H1 (cell line): ENCODE data around the gene NAGA. TPM values are rescaled to one million over a fixed set of nuclear protein-coding genes. Genes with fewer than 3 reads are reported as not detected.

Source experiments
- CTCF ChIA-PET: fragments of 300-600 bp; sonication (Branson Sonifier 250); formaldehyde crosslinking; loops from one replicate; lab custom pipeline; 2021; ENCODE audit not compliant: partially characterized antibody; lab: Charles Lee
- POLR2A ChIA-PET: fragments of 300-600 bp; sonication (Branson Sonifier 250); formaldehyde crosslinking; loops from one replicate; lab custom pipeline; 2021; ENCODE audit warnings: inconsistent platforms; ENCODE audit not compliant: partially characterized antibody; lab: Charles Lee
- DNase-seq, 2 experiments: peaks; one replicate each; pipeline versions ENCODE4 v3.0.0 to v3.0.0-alpha.2; 2010 to 2022; ENCODE audit warnings: low spot score in 2 of 2, low read depth in 1 of 2, mixed read lengths in 1 of 2
- FAIRE-seq: peaks from 2 replicates; lab custom pipeline; 2011; peaks lifted over from hg19 to GRCh38; lab: Jason Lieb, UNC
- H2AFZ ChIP-seq: 2 replicates; pipeline ENCODE4 v1.8.1; 2012; ENCODE audit warnings: low read length, inconsistent platforms
- H2AK5ac ChIP-seq: 2 replicates; pipeline ENCODE4 v1.6.1; 2013; ENCODE audit warnings: low read depth, low read length
- H2BK120ac ChIP-seq: replicated peaks from 2 replicates; pipeline ENCODE3; 2013; ENCODE audit warnings: low read depth, low read length, inconsistent platforms
- H2BK12ac ChIP-seq: 2 replicates; pipeline ENCODE4 v1.6.1; 2013; ENCODE audit warnings: low read depth, low read length
- H2BK15ac ChIP-seq: 2 replicates; pipeline ENCODE4 v1.6.1; 2013; ENCODE audit warnings: low read length
- H2BK20ac ChIP-seq: 2 replicates; pipeline ENCODE4 v1.6.1; 2013; ENCODE audit warnings: low read length
- H2BK5ac ChIP-seq: 2 replicates; pipeline ENCODE4 v1.6.1; 2013; ENCODE audit warnings: low read depth, low read length
- H3K14ac ChIP-seq: 2 replicates; pipeline ENCODE4 v1.6.1; 2013; ENCODE audit warnings: inconsistent platforms; ENCODE audit not compliant: insufficient read length
- H3K18ac ChIP-seq: 2 replicates; pipeline ENCODE4 v1.6.1; 2013; ENCODE audit warnings: low read length; ENCODE audit errors: extremely low read depth
- H3K23ac ChIP-seq: 2 replicates; pipeline ENCODE4 v1.6.1; 2013; ENCODE audit warnings: inconsistent platforms; ENCODE audit not compliant: insufficient read length
- H3K23me2 ChIP-seq: 2 replicates; pipeline ENCODE4 v1.6.1; 2013; ENCODE audit warnings: low read depth, low read length
- H3K27ac ChIP-seq: 2 replicates; pipeline ENCODE4 v1.6.1; 2011; ENCODE audit warnings: low read depth, low read length, inconsistent platforms
- H3K27me3 ChIP-seq, 4 experiments: replicated peaks in 1 of 4; 1 replicate in 1 of 4; 2 replicates in 3 of 4; pipeline versions ENCODE4 v1.6.1 to v1.8.1; 2011 to 2013; ENCODE audit warnings: low read length in 3 of 4, mild to moderate bottlenecking in 3 of 4, inconsistent platforms in 2 of 4, mixed read lengths in 2 of 4, moderate library complexity in 1 of 4; ENCODE audit not compliant: control insufficient read depth in 3 of 4, insufficient read depth in 3 of 4; ENCODE audit errors: extremely low read depth in 1 of 4
- H3K36me3 ChIP-seq, 4 experiments: 2 replicates each; pipeline versions ENCODE4 v1.6.1 to v1.8.1; 2011 to 2013; ENCODE audit warnings: mild to moderate bottlenecking in 4 of 4, low read length in 3 of 4, moderate library complexity in 2 of 4, control low read depth in 1 of 4, inconsistent platforms in 1 of 4; ENCODE audit not compliant: insufficient read depth in 4 of 4, control insufficient read depth in 2 of 4
- H3K4ac ChIP-seq: replicated peaks from 2 replicates; pipeline ENCODE3; 2013; ENCODE audit warnings: low read length, low read depth, mixed read lengths, inconsistent platforms; ENCODE audit not compliant: insufficient read length
- H3K4me1 ChIP-seq, 4 experiments: replicated peaks in 1 of 4; 1 replicate in 1 of 4; 2 replicates in 3 of 4; pipeline versions ENCODE4 v1.6.1 to v1.8.1; 2011 to 2013; ENCODE audit warnings: low read length in 3 of 4, inconsistent platforms in 2 of 4, mixed read lengths in 1 of 4; ENCODE audit not compliant: insufficient read depth in 4 of 4, control insufficient read depth in 3 of 4
- H3K4me2 ChIP-seq, 2 experiments: 2 replicates each; pipeline versions ENCODE4 v1.6.1 to v1.8.1; 2011 to 2013; ENCODE audit warnings: low read depth in 2 of 2, low read length in 2 of 2, control low read depth in 1 of 2, inconsistent platforms in 1 of 2, mild to moderate bottlenecking in 1 of 2; ENCODE audit not compliant: insufficient read depth in 1 of 2
- H3K4me3 ChIP-seq, 4 experiments: fragments of 200-600, 300-600 bp in 1 of 4; sonication (generic), shearing (Covaris generic), sonication (Bioruptor Twin) in 1 of 4; 2 replicates each; pipeline versions ENCODE4 v1.5.1 to v1.8.1; 2011 to 2016; ENCODE audit warnings: low read length in 4 of 4, low read depth in 3 of 4, control low read depth in 2 of 4, inconsistent platforms in 2 of 4, mild to moderate bottlenecking in 2 of 4, mixed read lengths in 1 of 4, moderate library complexity in 1 of 4; ENCODE audit not compliant: insufficient read depth in 2 of 4; ENCODE audit errors: extremely low read depth in 1 of 4
- H3K56ac ChIP-seq: replicated peaks from 2 replicates; pipeline ENCODE3; 2013; ENCODE audit warnings: low read depth, mild to moderate bottlenecking, mixed read lengths, low read length, inconsistent platforms; ENCODE audit not compliant: insufficient read length
- H3K79me1 ChIP-seq: 2 replicates; pipeline ENCODE4 v1.6.1; 2013; ENCODE audit warnings: low read depth, low read length, control low read depth
- H3K79me2 ChIP-seq, 2 experiments: 2 replicates each; pipeline versions ENCODE4 v1.6.1 to v1.8.1; 2012 to 2013; ENCODE audit warnings: low read length in 2 of 2, mild to moderate bottlenecking in 2 of 2, inconsistent platforms in 1 of 2; ENCODE audit not compliant: insufficient read depth in 2 of 2, control insufficient read depth in 1 of 2
- H3K9ac ChIP-seq, 4 experiments: replicated peaks in 1 of 4; 1 replicate in 1 of 4; 2 replicates in 3 of 4; pipeline versions ENCODE4 v1.6.1 to v1.8.1; 2011 to 2013; ENCODE audit warnings: low read depth in 3 of 4, low read length in 3 of 4, control low read depth in 2 of 4, mild to moderate bottlenecking in 2 of 4, moderate library complexity in 2 of 4, inconsistent platforms in 1 of 4; ENCODE audit errors: extremely low read depth in 1 of 4
- H3K9me3 ChIP-seq, 2 experiments: 2 replicates each; pipeline versions ENCODE4 v1.6.1 to v1.8.1; 2012 to 2013; ENCODE audit warnings: mild to moderate bottlenecking in 2 of 2, moderate library complexity in 2 of 2, control low read depth in 1 of 2, inconsistent platforms in 1 of 2, low read depth in 1 of 2, low read length in 1 of 2, mixed read lengths in 1 of 2; ENCODE audit not compliant: insufficient read depth in 2 of 2
- H4K20me1 ChIP-seq, 2 experiments: replicated peaks in 1 of 2; 2 replicates each; pipeline versions ENCODE3 to v1.8.1; 2011 to 2013; ENCODE audit warnings: inconsistent platforms in 2 of 2, low read length in 2 of 2, mild to moderate bottlenecking in 1 of 2; ENCODE audit not compliant: insufficient read depth in 2 of 2, control insufficient read depth in 1 of 2
- H4K5ac ChIP-seq: 2 replicates; pipeline ENCODE4 v1.6.1; 2013; ENCODE audit warnings: low read length, low read depth, mixed read lengths, inconsistent platforms; ENCODE audit not compliant: insufficient read length
- H4K8ac ChIP-seq: 2 replicates; pipeline ENCODE4 v1.8.0; 2013; ENCODE audit warnings: mild to moderate bottlenecking, moderate library complexity, low read length, inconsistent platforms; ENCODE audit not compliant: insufficient read depth; ENCODE audit errors: extremely low read depth
- H4K91ac ChIP-seq: replicated peaks from 2 replicates; pipeline ENCODE3; 2013; ENCODE audit warnings: low read length, mixed read lengths, inconsistent platforms; ENCODE audit not compliant: insufficient read length
- BACH1 ChIP-seq: IDR thresholded peaks from 2 replicates; pipeline ENCODE4 v1.6.1; 2012; ENCODE audit warnings: low read length, improper control_type of control experiment
- CTCF ChIP-seq, 3 experiments: IDR thresholded peaks; 1 replicate in 2 of 3; 2 replicates in 1 of 3; pipeline versions ENCODE4 v1.5.1 to v1.6.1; 2011; ENCODE audit warnings: low read length in 3 of 3, mild to moderate bottlenecking in 3 of 3, inconsistent platforms in 2 of 3, low read depth in 1 of 3, moderate library complexity in 1 of 3; ENCODE audit not compliant: insufficient read depth in 1 of 3; ENCODE audit errors: control extremely low read depth in 1 of 3
- SP1 ChIP-seq: IDR thresholded peaks from 2 replicates; pipeline ENCODE4 v1.6.1; 2011; ENCODE audit warnings: low read depth, low read length
- ZNF274 ChIP-seq: IDR thresholded peaks from 2 replicates; pipeline ENCODE4 v1.7.0; 2012; ENCODE audit warnings: low read length, borderline replicate concordance; ENCODE audit errors: extremely low read depth
- WGBS, 2 experiments: shearing (Covaris generic) in 1 of 2; methylation state at CpG; one replicate each; pipeline versions ENCODE4 v1.1.6 to v1.1.7; 2013 to 2015; ENCODE audit warnings: low lambda C conversion rate in 2 of 2, mixed read lengths in 2 of 2, inconsistent platforms in 1 of 2, low coverage in 1 of 2, missing lambda C conversion rate in 1 of 2; ENCODE audit not compliant: insufficient replicate concordance in 2 of 2, insufficient coverage in 1 of 2, insufficient read length in 1 of 2; ENCODE audit errors: extremely low coverage in 1 of 2, missing lambda C conversion rate in 1 of 2; 5-methylcytosine and 5-hydroxymethylcytosine counted together
- polyA plus RNA-seq, 7 experiments: library from polyadenylated mRNA; depleted of rRNA in 3 of 7; stranded (reverse) in 5 of 7; unstranded in 2 of 7; fragments of >200 nt in 5 of 7; fragments of 200-250 nt in 2 of 7; gene quantifications; 1 replicate in 5 of 7; 2 replicates in 1 of 7; 4 replicates in 1 of 7; pipeline versions ENCODE4 v1.2.1 to v1.2.3, GENCODE V29; 2011 to 2013; ENCODE audit warnings: missing spikeins in 2 of 7, mixed read lengths in 2 of 7
- total RNA-seq: library from RNA; stranded (reverse); fragmentation: NEBNext Ultra II Directional; extraction: Animal tissue kit (Norgen Biotek cat#: 25700); gene quantifications from 2 replicates; pipeline ENCODE4 v1.2.1, GENCODE V29; 2021

The NAGA gene
- total and polyA plus RNA-seq, 2 of the 8 experiments (the other 6 are each of a cell fraction or from before 2014, with no cell fraction given): 14.8 to 30.7 TPM

- Histone ChIP-seq H3K56ac (no peak overlapping the region), H2AK5ac (no peak overlapping the region), H3K4ac (no peak overlapping the region), H2BK12ac (no peak overlapping the region), H3K23ac (no peak overlapping the region), H3K79me1 (no peaks in the 10 kb centered on the region), H4K91ac (no peak overlapping the region), H2BK120ac (no peak overlapping the region), H2BK5ac (no peak overlapping the region), H4K5ac (no peak overlapping the region), H2BK15ac (no peak overlapping the region), H3K27ac (no peak overlapping the region), H4K8ac (no peak overlapping the region), H3K36me3 (no peaks in the 10 kb centered on the region), H2BK20ac (no peak overlapping the region), H3K79me2 (no peaks in the 10 kb centered on the region), H3K4me3 (no peak overlapping the region), H4K20me1 (no peaks in the 10 kb centered on the region), H3K18ac (no peak overlapping the region), H3K23me2 (no peaks in the 10 kb centered on the region), H3K14ac (no peak overlapping the region), H3K9me3 (peaks cover 0 to 4% of the 10 kb centered on the region in 2 experiments; a peak in 1 of 4 replicates), H3K4me2 (no peak overlapping the region), H2AFZ (no peak overlapping the region), H3K9ac (no peak overlapping the region), H3K4me1 (no peaks in the 10 kb centered on the region), H3K27me3 (no peaks in the 10 kb centered on the region)
- WGBS, 2 experiments: 79% methylated on average over 4 of the region's 4 CpGs; no CpG with 5 or more reads in 1 of the 2 experiments
- DNase-seq: no peak
- FAIRE-seq: no peak
- CTCF ChIA-PET: interaction anchor here (0.6 kb wide), 1 partner anchor 1110 kb away, joined by 3 read pairs; no protein-coding TSS in a partner anchor
- POLR2A ChIA-PET: interaction anchor here (0.6 kb wide), 1 partner anchor 103 kb away, joined by 3 read pairs; no protein-coding TSS in a partner anchor
- no peak for TF ChIP-seq ZNF274
- TF ChIP-seq BACH1: no peak
- no peak for TF ChIP-seq SP1
- TF ChIP-seq CTCF (IDR thresholded peaks at IDR 0.05; ENCODE audit: control extremely low read depth in 1 of 3, insufficient read depth in 1 of 3, low read depth in 1 of 3, low read length in 3 of 3): no peak
Measured at GRCh38 chr22:42013385-42013784, 57.2 kb downstream of the NAGA start.
